Central memory CD4-positive, alpha-beta T cell (primary cell): Measurements from ENCODE around the gene ABHD10.
A peak's percentile ranks its signal among the peaks of the same experiment; 100 is the strongest.

ENCODE experiments used
- DNase-seq: peaks from one replicate; pipeline ENCODE4 v3.0.0; 2022
- total RNA-seq, 3 experiments: gene quantifications; one replicate each; lab custom pipeline; 2026; lab: John Stamatoyannopoulos, UW

ABHD10 gene
- 20.5 to 49.9 (median 46.3) reads per million in 3 experiments for total RNA-seq

- DNase-seq: peak; percentile 93
Measured at GRCh38 chr3:111978583-111979433, at the start of gene ABHD10. ABHD10 (plus strand) TSS chr3:111979026; CDS start chr3:111979062, 36 bp downstream.

DNA sequence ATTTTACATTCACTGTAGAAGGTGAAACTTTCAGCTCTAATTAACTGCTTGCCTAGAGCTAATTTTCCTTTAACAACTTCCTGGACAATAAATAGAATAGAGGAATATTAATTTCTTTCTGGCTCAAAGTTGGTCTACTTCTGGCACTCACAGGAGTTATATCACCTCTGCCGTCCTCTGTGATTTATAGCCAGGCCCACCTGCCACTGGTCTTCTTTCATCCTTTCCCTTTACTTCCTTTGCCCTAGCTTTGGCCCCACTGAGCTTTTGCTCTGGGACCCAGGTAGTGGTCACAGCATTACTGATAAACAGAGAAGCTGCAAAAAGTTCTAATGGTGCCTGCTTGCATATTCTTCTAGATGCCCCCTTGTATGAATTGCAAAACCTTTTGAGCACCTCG, 49.3 kb upstream of the ABHD10 start:
- DNase-seq: no peak

- DNase-seq: no peak
Measured at GRCh38 chr3:111932946-111933345, 45.9 kb upstream of the ABHD10 start.

DNA sequence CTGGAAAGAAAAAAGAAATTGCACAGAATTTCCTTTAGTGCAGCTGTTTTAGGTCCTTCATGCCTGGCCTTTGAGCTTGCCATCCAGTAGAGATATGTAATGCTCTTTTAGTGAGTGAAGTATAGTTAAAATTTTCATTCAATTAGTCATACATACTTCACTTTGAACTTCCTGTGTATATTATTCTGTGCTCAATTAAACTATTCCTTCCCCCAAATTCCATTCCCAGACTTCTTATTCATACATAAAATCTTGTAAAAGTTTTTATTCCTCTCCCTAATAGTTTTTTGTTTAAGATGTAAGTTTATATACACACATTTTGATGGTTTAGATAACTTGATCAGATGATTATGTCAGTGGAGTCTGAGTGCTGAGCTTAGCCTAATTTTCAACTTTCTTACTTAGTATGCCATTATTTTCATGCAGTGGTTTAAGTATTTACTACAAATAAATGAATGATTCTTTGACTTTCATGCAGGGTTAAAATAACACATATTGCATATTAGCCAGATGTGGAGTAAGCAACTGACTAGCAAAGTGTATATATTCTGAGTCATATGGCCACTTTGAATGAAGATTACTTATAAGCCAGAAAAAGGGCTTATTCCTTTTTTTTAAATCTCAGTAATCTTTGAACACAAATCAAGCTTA, 42.5 kb upstream of the ABHD10 start:
- DNase-seq: no peak

DNA sequence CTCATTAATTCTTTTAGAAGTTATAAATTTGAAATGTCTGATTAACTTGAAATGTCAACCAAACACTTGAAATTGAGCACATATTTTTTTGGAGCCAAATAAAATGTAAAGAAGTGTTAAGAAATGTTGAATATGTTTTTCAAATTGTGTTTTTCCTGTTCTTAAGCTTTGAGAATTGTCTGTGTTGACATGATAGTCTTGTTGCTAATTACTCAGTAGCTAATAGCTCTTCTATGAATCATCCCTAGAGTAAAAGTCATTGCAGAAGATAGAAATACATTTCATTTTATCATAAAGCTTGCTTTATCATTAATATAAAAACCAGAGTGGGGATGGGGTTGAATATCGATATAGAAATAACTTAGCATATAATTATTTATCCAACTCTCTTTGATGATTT, 41.9 kb upstream of the ABHD10 start:
- no peak for DNase-seq

DNA sequence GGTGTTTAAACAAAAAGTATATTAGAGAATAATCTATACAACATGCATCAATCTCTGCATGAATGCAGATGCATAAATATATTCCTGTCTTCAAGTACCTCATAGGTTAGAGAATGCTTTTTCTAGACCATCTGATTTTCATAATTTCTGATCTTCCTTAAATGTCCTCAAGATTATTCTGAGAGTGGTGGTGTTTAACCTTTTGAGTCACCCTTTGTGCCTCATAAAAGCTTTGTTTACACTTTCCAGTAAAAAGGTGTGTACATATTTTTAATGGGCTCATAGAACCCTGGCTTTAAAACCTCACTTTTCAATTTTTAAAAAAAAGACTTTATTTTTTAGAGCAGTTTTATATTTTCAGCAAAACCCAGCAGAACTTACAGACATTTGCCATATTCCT, 41.0 kb upstream of the ABHD10 start:
- DNase-seq: no peak

- DNase-seq: no peak
Measured at GRCh38 chr3:111939873-111940272, 39.0 kb upstream of the ABHD10 start.

- DNase-seq: no peak
Measured at GRCh38 chr3:111943533-111943932, 35.3 kb upstream of the ABHD10 start.

GRCh38 chr3:111944372-111944771, 34.5 kb upstream of the ABHD10 start:
- no peak for DNase-seq

DNA sequence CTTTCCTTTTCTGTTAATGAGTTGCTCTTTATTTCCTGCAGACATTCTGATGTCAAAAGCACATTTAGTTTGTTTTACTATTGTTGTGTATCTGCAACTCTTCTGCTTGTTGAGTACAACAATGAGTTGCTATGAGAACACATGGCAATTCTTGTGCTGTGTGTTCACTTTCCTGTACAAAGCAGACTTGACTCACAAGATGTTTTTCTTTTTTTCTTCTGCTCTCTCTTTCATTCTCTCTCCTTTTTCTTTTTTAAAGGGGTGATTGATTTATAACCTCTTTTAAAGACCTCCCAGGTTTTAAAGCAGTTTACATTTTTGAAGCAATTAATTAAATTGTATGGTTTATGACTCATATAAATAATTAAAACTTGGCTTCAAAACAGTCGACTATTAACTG, 31.6 kb upstream of the ABHD10 start:
- no peak for DNase-seq

DNA sequence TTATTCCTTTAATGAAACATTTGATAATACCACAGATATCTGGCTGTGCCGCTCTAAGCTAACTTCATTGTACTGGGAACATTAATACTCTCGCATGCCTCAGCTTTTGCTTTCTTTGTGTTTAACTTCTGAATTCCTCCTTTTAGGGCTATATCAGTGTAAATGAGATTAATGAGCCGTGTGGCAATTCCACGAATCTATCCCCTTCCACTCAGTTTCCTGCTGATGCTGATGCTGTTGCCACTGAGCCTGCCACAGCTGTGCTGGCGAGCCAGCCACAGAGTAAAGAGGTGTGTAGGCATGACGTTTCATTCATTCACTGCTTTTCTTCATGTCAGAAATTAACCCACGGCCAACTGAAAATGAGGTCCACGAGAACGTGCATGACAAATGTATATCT, 30.0 kb upstream of the ABHD10 start:
- no peak for DNase-seq

DNA sequence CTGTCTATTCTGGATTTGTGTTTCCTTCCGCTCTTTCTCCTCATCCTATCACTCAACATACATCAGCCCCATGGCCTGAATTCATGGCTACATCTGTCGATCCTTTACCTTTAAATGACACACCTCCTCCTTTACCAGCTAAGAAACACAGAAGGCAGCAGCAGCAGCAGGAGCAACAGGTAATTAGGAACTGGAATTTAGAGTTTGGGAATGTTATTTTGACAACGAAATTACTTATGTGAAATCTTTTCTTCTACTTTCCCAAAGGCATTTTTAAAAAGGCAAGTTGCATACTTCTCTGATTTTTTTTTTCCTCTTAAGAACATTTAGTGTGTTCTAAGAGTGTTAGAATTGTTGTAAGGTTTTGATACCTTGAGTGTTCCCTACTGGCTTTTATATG, 29.1 kb upstream of the ABHD10 start:
- DNase-seq: no peak

DNA sequence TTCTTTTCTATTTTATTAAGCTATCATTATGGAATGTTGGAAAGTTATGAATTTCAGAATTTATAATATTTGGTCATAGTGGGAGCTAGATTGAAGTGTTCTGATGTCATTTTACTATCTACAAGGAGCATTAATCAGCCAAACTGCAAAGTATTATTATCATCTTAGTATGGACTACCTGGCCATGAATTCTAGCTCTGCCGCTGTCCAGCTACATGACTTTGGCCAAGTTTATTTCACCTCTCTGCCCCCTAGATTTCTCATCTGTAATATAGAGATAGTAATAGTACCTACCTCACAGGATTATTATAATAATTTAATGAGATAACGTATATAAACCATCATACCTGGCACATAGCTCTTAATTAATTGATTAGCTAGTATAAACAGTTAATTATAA, 27.8 kb upstream of the ABHD10 start:
- no peak for DNase-seq

DNA sequence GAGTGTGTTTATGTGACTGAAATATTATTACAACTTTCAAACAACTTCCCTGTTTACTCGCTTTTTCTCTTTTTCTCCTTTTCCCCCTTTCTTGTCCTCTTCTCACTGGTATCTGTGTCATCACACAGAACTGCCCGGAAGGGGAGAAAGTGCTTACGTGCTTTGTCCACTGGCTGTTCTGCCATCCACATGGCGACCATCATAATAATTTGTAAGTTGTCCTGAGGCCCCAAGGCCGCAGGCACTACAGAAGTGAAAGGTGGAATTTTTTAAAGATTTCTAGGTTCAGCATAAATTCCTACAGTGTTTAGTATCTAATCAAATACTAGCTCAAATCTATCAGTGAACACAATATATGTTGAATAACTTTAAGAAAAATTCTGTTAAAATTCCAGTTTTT, 26.7 kb upstream of the ABHD10 start:
- no peak for DNase-seq

GRCh38 chr3:111952866-111953450, 25.9 kb upstream of the ABHD10 start:
- DNase-seq: no peak

- no peak for DNase-seq
Measured at GRCh38 chr3:111954228-111954990, 24.4 kb upstream of the ABHD10 start.

DNA sequence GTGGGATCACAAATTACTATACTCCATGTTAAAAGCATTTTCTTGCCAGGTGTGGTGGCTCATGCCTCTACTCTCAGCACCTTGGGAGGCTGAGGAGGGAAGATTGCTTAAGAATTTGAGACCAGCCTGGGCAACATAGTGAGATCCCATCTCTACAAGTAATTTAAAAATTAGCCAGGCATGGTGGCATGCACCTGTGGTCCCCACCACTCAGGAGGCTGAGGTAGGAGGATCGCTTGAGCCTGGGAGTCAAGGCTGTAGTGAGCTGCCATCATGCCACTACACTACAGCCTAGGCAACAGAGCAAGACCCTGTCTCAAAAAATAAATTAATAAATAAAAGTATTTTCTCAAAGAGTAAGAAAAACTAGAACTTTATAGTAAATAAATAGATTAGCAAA, 22.9 kb upstream of the ABHD10 start:
- no peak for DNase-seq

- no peak for DNase-seq
Measured at GRCh38 chr3:111956449-111956848, 22.4 kb upstream of the ABHD10 start.

DNA sequence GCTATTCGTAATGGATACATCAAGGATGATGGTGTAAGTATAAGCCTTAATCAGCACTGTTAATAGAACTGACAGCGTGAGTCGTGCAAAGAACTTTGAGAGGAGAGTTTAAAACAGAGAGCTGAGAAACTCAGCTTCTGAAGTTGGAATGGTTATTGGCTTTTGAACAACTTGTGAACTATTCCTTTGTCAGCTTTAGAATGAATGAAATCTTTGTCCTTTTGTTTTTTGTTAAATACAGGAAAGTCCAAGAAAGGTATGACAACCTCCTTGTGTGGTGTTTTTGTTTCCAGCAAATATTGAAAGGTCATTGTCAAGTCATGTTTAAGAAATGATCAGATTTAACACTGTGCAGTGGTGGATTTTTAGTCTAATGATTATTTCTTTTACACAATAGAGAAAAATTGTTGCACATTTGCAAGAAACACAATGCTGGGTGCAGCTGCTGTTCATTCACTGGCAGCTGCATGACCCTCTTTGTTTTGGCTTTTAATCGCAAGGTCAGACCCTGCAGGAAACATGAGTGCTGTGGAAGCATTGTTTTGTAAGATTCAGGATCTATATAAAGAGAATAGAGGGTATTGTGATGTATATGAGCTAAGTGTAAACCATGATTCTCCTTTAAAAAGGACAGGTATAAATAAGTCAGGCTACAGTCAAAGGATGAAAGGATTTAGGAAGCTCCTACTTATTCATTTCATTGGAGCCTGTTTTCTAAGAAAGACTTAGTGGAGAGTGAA, 21.7 kb upstream of the ABHD10 start:
- no peak for DNase-seq

DNA sequence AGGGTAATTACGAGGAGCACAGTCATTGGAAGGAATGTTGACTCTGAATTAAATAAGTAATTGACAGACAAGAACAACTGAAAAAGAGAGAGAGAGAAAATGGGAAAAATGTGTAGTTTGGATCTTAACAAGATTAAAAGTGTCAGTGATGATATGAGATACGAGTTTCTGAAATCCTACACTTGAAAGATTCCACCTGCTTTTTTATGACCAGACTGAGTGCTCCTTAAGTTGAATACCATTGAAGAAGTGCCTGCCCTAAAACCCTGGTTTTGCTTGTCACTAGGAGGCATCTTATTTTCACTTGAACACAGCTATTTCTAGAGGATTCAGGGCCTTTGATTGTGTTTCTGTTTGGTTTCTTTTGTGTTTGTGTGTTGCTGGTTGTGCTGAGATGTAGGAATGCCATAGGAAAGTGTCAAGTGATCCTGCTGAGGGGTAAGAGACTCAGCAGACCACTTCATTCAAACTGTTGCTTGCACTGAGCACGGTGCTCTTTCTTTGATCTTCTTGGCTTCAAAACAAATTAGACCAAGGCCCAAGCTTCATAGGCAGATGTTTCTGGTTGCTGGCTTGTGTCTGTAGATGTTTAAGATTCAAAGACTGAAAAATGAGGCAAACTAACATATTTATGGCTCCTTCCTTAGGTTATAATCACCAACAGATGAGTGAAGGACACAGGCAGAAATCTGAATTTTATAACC, 17.2 kb upstream of the ABHD10 start:
- no peak for DNase-seq

- no peak for DNase-seq
Measured at GRCh38 chr3:111963424-111963823, 15.4 kb upstream of the ABHD10 start.

DNA sequence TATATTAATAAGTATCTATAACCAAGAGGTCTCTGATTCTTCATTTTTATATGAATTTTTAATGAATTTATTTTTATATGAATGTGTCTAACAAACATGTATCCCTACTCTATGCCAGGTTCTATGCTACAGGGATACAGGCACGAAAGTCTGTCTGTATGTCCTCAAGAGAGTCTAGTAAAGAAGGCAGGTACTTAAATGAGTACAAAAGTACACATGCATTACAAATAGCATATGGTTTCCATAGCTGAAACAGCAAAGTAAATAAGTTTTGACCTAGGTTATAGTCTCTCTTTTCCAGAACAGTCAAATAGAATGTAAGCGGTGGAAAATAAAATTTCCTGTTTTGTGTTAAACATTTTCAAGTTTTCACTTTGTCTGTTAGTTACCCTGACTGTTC, 13.3 kb upstream of the ABHD10 start:
- DNase-seq: no peak
